ENCODE measurements around the gene INHA. TPM values are rescaled to one million over a fixed set of nuclear protein-coding genes. Genes with fewer than 3 reads are reported as not detected.

INHA gene
- total and polyA plus RNA-seq, 2 donors (not counting 1 experiment from before 2014, with no cell fraction given): not detected

DNA sequence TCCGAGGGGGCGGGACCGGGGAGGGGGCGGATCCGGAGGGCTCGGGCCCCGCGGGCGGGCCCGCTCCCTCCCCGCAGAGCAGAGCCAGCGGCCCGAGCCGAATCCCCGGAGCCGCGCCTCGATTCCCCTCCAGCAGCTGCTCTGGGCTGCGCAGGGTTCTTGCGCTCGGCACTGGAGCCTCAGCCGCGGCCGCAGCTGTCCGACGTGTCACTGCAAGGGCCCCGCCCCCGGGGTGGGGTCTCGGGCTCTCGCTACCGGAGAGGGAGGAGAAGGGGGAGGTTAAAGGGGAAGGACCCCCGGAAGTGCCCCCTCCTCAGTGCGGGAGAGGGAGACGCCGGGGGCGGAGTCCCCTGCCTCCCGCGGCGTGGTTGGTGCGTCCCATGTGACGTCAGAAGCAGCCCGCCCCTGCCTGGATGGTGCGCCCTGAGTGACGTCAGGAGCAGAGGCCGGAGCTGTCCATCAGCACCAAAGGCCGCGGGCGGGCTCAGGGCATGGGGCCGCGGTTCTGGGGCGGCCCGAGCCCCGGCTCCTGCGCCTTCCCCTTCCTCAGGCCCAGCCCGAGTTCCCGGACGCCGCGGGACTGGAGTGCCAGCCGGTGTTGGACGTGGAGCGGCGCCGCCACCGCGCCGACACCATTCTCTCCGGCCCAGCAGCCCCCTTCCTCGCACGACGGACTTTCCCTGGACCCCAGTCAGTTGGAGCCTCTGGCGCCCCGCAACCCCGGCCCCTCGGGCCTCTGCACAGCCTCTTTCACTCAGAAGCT is 28.3 kb upstream of the INHA start, which contains the start of the genes CHPF and TMEM198:
TSS of gene CHPF (minus strand) at position 214 of the 763 bp plus-strand sequence. CDS start 271 bp downstream, outside the sequence.
TSS of gene TMEM198 (plus strand) at position 433 of the 763 bp plus-strand sequence. CDS start 700 bp downstream, outside the sequence.
- Histone ChIP-seq H3K4me1 (ENCODE audit: control insufficient read depth in 2 of 2, insufficient read depth in 2 of 2, low read length in 2 of 2) (peaks cover 29 to 31% of the 10 kb centered on the region in 2 donors), H2AFZ (ENCODE audit: insufficient read depth, low read depth, low read length, poor library complexity, severe bottlenecking) (peak within 1 kb of the TSS; percentile 86), H3K27ac (ENCODE audit: low read length in 2 of 2) (peak within 1 kb of the TSS in 1 of 2 donors; percentile 35), H3K9me3 (ENCODE audit: control extremely low read depth in 1 of 3, control insufficient read depth in 2 of 3, insufficient read depth in 1 of 3, low read length in 2 of 3) (peaks cover 0 to 26% (median 0%) of the 10 kb centered on the region in 3 donors), H3K4me2 (replicated peaks; ENCODE audit: low read depth, low read length, poor library complexity, severe bottlenecking) (peak within 1 kb of the TSS; percentile 98), H3K36me3 (replicated peaks in 1 of 2; ENCODE audit: control extremely low read depth in 1 of 2, control insufficient read depth in 1 of 2, extremely low read depth in 1 of 2, insufficient read depth in 2 of 2, low read length in 1 of 2) (no peaks in the 10 kb centered on the region), H3K27me3 (replicated peaks in 1 of 4; ENCODE audit: control extremely low read depth in 1 of 4, control insufficient read depth in 3 of 4, insufficient read depth in 4 of 4, low read length in 3 of 4) (peaks cover 0 to 82% (median 21%) of the 10 kb centered on the region in 4 experiments), H3K4me3 (ENCODE audit: control extremely low read depth in 1 of 5, extremely low read depth in 1 of 5, insufficient read depth in 1 of 5, low read depth in 2 of 5, low read length in 4 of 5) (peak within 1 kb of the TSS in 4 of 5 experiments; percentile 63 to 78 (median 67)), H3K9ac (ENCODE audit: low read length) (peak within 1 kb of the TSS; percentile 70), H4K20me1 (ENCODE audit: control insufficient read depth, insufficient read depth, low read length, poor library complexity, severe bottlenecking) (no peaks in the 10 kb centered on the region), H3K79me2 (ENCODE audit: control insufficient read depth, insufficient read depth, low read length) (no peaks in the 10 kb centered on the region)
- peak; percentile 93 for DNase-seq
- Mint-ChIP-seq H3K9me3 (ENCODE audit: insufficient read depth) (no peaks in the 10 kb centered on the region), H3K27ac (peak within 1 kb of the TSS; percentile 50), H3K4me3 (peak within 1 kb of the TSS; percentile 83), H3K27me3 (peaks cover 40% of the 10 kb centered on the region), H3K4me1 (peaks cover 24% of the 10 kb centered on the region)
- CTCF ChIA-PET: interaction anchor here (1.0 to 1.3 kb wide), 6 partner anchors 10 to 146 kb away, joined by 3 to 5 read pairs (median 4); no protein-coding TSS in a partner anchor
- WGBS (ENCODE audit: insufficient coverage): under 1% methylated on average over 75 of the region's 75 CpGs
- TF ChIP-seq EZH2 (IDR thresholded peaks at IDR 0.05; ENCODE audit: borderline replicate concordance, insufficient read depth, low read depth, low read length, poor library complexity, severe bottlenecking): no peak
- TF ChIP-seq, protein P1, sequence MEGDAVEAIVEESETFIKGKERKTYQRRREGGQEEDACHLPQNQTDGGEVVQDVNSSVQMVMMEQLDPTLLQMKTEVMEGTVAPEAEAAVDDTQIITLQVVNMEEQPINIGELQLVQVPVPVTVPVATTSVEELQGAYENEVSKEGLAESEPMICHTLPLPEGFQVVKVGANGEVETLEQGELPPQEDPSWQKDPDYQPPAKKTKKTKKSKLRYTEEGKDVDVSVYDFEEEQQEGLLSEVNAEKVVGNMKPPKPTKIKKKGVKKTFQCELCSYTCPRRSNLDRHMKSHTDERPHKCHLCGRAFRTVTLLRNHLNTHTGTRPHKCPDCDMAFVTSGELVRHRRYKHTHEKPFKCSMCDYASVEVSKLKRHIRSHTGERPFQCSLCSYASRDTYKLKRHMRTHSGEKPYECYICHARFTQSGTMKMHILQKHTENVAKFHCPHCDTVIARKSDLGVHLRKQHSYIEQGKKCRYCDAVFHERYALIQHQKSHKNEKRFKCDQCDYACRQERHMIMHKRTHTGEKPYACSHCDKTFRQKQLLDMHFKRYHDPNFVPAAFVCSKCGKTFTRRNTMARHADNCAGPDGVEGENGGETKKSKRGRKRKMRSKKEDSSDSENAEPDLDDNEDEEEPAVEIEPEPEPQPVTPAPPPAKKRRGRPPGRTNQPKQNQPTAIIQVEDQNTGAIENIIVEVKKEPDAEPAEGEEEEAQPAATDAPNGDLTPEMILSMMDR (IDR thresholded peaks at IDR 0.05): no peak
- ATAC-seq (ENCODE audit: low read depth): peak; percentile 80
- POLR2A ChIA-PET: interaction anchor here (1.0 to 1.3 kb wide), 2 partner anchors 9 to 289 kb away, joined by 4 read pairs; no protein-coding TSS in a partner anchor
- intact Hi-C loops (cut with micrococcal nuclease): loop anchor here (1.0 to 2.0 kb wide), 5 partner anchors 9 to 383 kb away; partner anchors contain the start of genes GMPPA and NHEJ1

Data from B cell (primary cell).